Activated gamma-delta T cell treated with Interleukin-2 at 50 U/mL for 16 hours (primary cell): ENCODE data around the gene MARK2.
"Not testable (repeated sequence)": the region's sequence is repeated elsewhere in the genome, so short reads cannot be mapped to it uniquely, and the experiment has no call there.

Experiments
- DNase-seq: peaks from one replicate; pipeline ENCODE4 v3.0.0-alpha.2; 2020

The MARK2 gene

DNA sequence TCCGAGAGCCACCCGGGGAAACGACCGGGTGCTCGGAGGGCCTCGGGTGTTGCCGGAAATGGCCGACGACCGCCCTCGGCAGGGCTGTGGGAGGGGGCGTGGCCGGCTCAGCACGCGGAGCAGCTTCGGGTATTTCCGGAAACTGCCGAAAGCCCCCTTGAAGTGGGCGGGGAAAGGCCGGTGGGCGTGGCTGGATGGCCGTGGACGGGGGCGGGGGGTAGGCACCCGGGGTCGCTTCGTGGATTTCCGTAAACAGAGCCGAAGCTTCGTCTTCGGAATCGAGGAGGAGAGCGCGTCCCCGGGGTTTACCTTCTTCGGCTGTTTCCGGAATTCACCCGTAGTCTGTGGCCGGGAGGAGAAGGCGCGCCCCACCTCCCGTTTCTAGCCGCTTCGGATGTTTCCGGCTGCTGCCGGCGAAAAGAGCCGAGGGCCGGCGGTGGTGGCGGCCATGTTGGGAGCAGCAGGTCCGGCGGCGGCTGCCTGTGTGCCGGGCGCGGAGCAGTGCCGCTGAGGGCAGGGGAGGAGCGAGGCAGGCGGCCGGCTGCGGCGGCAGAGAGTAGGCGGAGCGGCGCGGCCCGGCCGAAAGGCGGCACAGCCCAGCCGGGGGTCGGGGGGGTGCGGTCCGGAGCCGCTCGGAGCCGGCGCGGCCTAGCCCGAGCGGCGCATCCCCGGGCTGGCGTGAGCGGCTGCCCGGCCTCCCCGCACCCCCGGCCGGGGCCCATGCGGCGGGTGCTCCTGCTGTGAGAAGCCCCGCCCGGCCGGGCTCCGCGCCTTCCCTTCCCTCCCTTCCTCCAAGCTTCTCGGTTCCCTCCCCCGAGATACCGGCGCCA, at the start of gene MARK2:
TSS of gene MARK2 (plus strand) at position 433 of the 830 bp plus-strand sequence. CDS start at position 830, 397 bp downstream.
- peak; percentile 100 for DNase-seq

- no peak for DNase-seq
Measured at GRCh38 chr11:63791495-63792167, 47.3 kb upstream of the MARK2 start.

DNA sequence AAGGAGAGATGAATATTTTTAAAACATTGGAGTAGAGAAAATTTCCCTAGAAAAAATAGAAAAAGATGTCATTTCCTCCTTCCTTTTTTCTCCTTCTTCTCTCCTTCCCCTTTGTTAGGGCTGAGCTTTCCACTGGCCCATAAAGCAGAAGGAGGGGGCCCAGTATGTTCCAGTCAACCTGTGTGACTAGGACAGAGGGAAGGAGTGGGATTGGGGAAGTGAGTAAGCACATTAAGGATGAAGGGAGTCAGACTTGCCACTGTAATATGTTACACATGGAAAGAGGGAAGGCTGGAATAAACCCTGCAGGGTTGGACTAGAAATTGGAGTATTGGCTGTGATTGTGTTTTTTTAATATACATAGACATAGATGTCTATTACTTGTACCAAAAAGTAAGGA, 45.7 kb upstream of the MARK2 start:
- no peak for DNase-seq

- DNase-seq, result no peak
Measured at GRCh38 chr11:63795066-63795465, 43.8 kb upstream of the MARK2 start.

DNA sequence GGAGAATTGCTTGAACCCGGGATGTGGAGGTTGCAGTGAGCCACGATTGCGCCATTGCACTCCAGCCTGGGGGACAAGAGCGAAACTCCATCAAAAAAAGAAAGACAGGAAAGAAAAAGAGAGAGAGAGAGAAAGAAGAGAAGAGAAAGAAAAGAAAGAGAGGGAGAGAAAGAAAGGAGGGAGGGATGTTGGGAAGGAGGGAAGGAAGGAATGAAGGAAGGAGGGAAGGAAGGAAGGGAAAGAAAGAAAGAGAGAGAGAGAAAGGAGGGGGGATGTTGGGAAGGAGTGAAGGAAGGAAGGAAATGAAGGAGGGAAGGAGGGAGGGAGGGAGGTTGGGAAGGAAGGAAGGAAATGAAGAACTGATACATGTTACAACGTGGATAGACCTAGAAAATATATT, 38.0 kb upstream of the MARK2 start:
- DNase-seq, result no peak

GRCh38 chr11:63802637-63803414, 36.1 kb upstream of the MARK2 start:
- no peak for DNase-seq

DNA sequence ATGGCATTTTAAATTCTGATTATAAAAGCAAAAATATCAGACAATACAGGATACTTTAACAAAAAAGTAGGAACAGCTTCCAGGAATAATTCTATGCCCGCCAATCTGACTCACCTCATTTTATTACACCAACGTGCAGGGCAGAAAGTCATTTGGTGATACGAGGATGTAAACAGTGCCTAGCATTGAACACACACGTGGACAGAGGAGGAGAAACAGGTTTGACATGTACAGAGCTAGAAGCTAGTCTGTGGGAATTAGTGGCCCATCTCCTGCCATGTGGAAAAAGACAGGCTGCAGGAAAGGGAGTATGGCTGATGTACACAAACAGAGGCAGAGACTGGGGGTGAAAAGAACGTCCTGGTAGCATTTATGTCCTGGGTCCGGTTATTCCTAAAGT, 34.7 kb upstream of the MARK2 start:
- DNase-seq, result no peak

DNA sequence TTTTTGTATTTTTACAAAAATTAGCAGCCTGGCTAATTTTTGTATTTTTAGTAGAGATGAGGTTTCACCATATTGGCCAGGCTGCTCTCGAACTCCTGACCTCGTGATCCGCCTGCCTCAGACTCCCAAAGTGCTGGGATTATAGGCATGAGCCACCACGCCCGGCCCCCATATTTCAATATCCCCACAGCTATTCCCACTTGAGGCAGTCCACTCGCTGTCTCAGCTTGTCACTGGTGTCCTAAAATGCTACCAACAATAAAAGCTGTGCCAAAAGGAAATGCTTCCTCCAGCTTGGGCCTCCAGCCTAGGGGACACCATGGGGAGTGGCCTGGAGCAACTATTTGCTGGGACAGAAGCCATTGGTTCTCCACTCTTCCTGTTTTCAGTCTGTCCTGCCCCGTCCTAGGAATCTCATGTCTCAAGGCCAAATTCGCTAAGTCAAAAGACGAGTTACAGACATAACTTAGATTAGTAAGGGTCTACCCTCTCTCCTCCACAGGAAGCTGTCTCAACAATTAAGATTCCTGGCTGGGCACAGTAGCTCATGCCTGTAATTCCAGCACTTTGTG, 33.0 kb upstream of the MARK2 start:
- DNase-seq, result no peak

DNA sequence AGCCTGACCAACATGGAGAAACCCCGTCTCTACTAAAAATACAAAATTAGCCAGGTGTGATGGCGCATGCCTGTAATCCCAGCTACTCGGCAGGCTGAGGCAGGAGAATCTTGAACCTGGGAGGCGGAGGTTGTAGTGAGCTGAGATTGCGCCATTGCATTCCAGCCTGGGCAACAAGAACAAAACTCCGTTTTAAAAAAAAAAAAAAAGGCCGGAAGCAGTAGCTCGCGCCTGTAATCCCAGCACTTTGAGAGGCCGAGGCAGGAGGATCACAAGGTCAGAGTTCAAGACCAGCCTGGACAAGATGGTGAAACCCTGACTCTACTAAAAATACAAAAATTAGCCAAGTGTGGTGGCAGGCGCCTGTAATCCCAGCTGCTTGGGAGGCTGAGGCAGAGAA, 28.5 kb upstream of the MARK2 start:
- DNase-seq, result not testable (repeated sequence)

DNA sequence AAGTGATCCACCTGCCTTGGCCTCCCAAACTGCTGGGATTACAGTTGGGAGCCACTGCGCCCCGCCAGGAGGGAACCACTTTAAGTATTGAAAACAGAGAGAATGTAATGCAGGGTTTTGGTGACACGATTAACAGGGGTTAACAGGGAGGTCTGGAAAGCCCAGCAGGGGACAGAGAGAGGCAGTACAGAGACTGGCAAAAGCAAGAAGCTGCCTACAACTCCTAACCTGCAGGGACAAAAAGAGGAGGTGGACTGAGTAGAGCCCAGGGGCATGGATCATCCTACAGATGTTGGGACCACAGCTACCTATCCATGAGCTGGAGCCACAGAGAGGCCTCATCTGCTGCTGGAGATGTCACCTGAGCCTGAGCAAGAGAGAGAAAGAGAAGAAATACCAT, 27.4 kb upstream of the MARK2 start:
- no peak for DNase-seq

- peak; percentile 62 for DNase-seq
Measured at GRCh38 chr11:63813035-63813562, 25.8 kb upstream of the MARK2 start, which contains the start of gene SPINDOC. Gene SPINDOC (plus strand): TSS chr11:63813456. CDS start chr11:63813687, 231 bp downstream.

GRCh38 chr11:63813563-63814382, 25.1 kb upstream of the MARK2 start:
- peak; percentile 22 for DNase-seq

DNA sequence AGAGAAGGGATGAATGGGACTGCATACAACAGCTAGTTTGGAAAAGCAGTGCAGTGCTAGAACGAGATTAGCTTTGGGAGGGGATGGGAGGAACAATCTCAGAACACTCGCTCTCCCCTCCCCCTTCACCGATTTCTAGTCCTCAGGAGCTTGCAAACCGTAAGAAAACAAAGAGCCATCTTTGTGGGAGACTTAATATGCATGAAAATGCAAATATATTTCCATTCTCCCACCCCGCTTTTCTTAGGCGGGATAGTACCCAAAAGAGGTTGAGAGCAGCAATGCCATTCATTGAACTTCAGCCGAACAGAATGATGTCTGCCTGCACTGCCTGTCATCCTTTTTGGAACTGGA, 24.6 kb upstream of the MARK2 start:
- no peak for DNase-seq

DNA sequence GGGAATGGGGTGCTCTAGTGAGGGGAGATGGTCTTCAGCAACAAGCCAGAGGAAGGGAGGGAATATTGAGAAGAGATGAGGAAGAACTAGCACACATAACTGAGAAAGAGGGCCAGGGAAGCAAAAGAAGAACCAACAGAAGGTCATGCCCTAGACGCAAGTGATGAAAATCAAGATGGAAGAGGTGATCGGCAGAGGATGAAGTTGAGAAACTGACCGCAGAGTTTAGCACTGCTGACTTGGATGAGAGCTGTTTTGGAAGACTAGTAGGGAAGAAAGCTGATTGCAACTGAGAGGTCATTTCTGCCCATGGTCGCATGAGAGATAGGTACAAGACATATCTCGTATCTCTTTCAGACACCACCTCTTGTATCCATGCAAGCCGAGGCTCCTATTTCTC, 22.7 kb upstream of the MARK2 start:
- no peak for DNase-seq

DNA sequence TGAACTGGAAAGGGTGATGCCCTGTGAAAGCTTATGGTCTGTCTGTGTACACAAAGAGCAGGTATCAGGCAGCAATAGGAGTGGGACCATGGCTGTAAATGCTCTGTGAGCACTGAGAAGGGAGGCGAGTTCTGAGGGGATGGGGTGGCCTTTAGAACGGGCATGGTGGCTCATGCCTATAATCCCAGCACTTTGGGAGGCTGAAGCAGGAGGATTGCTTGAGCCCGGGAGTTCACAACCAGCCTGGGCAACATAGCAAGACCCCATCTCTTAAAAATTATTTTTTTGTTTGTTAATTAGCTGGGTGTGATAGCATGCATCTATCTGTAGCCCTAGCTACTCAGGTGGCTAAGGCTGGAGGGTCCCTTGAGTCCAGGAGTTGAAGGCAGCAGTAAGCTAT, 22.2 kb upstream of the MARK2 start:
- DNase-seq, result no peak

DNA sequence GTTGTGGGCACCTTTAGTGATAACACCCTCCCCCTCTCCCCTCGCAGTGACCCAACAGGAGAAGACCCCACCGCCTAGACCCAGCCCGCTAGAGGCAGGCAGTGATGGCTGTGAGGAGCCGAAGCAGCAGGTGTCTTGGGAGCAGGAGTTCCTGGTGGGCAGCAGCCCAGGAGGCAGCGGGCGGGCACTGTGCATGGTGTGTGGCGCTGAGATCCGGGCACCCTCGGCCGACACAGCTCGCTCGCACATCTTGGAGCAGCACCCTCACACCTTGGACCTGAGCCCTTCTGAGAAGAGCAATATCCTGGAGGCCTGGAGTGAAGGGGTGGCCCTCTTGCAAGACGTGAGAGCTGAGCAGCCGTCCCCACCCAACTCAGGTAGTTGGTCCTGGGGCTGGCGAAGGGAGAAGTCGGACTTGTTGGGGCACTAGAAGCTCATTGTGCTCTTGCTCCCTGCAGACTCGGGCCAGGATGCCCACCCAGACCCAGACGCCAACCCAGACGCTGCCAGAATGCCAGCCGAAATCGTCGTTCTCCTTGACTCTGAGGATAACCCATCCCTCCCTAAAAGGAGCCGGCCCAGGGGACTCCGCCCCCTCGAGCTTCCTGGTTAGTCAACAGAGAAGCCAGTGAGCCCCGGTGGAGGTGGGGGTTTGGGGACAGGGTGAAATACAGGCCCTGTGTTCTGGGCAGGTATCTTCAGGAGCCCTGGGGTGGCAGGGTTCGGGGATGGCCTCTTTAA, 21.0 kb upstream of the MARK2 start:
- no peak for DNase-seq

- DNase-seq, result no peak
Measured at GRCh38 chr11:63818609-63819008, 20.3 kb upstream of the MARK2 start.

- DNase-seq, result no peak
Measured at GRCh38 chr11:63821411-63821810, 17.5 kb upstream of the MARK2 start.

DNA sequence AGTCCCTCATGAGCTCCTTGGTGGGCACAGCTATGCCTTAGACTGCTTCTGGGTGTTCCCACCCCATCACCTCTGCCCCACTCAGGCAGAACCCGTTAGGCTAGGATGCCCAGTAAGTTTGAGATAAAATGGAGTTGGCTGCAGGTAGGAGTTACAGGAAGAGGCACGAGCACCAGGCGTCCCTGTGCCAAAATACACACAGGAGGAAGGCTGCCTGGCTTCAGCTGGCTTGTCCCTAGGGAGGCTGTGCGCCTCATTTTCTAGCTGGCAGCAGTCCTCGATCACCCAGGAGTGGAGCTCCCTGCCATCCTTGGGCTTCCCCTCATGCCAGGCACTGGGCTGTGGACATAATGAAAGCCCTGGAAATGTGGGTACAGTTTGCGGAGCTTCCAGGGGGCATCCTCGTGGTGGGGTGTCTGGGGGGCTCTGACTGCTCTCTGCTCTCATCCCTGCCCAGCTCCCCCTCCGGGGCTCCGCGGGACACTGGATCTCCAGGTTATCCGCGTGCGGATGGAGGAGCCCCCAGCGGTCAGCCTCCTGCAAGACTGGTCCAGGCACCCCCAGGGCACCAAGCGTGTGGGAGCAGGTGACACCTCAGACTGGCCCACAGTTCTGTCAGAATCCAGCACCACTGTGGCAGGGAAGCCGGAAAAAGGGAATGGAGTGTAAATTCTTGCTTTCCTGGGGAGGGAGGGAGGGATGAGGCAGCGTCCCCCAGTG, 12.3 kb upstream of the MARK2 start:
- DNase-seq, result no peak

- DNase-seq, result no peak
Measured at GRCh38 chr11:63829823-63830489, 9.0 kb upstream of the MARK2 start.
